Measurements from ENCODE around the gene PTH2. TPM values are rescaled to one million over a fixed set of nuclear protein-coding genes. Genes with fewer than 3 reads are reported as not detected.
"Not testable (repeated sequence)": the region's sequence is repeated elsewhere in the genome, so short reads cannot be mapped to it uniquely, and the experiment has no call there.

The PTH2 gene, protein sequence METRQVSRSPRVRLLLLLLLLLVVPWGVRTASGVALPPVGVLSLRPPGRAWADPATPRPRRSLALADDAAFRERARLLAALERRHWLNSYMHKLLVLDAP
- 1 to 10 TPM in 1 of 8 experiments, not detected in 7; 1.2 TPM for total RNA-seq

DNA sequence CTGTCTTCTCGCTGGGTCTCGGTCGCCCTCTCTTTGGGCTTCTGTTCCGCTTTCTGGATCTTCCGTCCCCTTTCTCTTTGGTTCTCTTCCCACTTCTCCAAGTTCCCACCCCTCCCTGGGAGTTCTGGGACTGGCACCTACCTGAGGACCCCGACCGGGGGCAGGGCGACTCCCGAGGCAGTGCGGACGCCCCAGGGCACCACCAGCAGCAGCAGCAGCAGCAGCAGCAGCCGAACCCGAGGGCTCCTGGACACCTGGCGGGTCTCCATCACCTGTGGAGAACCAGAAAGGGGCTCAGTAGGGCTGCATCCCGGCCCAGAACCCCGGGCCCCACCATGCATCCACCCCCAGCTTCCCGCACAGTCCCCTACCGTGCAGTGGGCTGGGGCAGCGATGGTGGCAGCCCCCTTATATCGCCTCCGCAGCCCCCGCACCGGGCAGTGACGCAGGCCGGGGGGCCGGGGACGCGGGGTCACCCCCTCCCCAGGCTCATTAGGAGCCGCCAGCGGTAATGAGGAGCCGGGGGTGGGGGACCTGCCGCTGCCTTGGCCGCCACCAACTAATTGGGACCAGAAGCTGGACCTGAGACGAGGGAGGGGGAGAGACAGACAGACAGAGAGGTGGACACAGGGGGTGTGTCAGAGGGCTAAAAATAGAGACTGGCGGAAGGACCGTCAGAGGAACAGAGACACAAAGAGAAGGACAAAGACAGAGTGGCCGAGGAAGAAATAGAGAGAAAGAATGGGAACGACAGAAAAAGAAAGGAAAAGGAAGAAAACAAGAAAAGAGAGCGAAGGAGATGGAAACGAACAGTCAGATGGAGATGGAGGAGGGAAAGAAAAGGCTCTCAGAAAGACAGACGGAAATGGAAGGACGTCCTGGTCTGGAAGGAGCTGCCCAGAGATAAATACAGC, at the start of gene PTH2:
TSS of gene PTH2 (minus strand) at position 371 of the 914 bp plus-strand sequence. CDS start at position 269, 102 bp downstream.
- no peak for ATAC-seq (replicated peaks in 6 of 8)
- WGBS, 10 experiments = 0 to 22% (median 5%) methylated on average over 1 to 14 of the region's 42 CpGs
- H3K4me3 ChIP-seq = peak within 1 kb of the TSS in 4 of 5 donors; percentile 9 to 19 (median 10)
- no peak within 1 kb of the TSS for H3K27ac ChIP-seq
- H3K4me1 ChIP-seq (replicated peaks in 1 of 2) = peaks cover 15 to 36% of the 10 kb centered on the region in 2 donors
- in situ Hi-C loops (cut with MboI; ENCODE audit: low pct_unique_long_range_greater_than_20kb in 2 of 9, low sequenced_read_pairs in 9 of 9, unreplicated experiment in 9 of 9) = no loop called here

DNA sequence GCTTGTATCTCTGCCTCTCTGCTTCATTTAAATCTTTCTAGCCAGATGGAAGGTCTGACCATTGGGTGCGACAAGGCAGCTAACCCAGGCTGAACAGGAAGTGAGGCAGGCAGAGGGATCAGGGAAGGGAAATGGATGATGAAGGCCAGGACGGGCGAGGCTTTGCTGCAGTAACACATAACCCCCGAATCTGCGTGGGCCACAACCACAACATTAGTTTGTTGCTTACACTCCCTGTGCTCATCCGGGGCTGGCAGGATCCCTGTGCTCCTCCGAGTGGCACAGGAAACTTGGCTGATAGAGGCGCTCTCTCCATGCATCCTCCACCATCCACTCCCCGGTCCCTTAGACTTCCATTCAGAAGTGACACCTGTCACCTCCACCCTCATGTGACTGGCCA, 49.7 kb upstream of the PTH2 start:
- WGBS, 10 experiments = 10 to 100% (median 64%) methylated on average over 1 to 7 of the region's 9 CpGs; no CpG with 5 or more reads in 2 of the 10 experiments
- no peak for ATAC-seq (replicated peaks in 6 of 8)
- H3K4me3 ChIP-seq = no peak overlapping the region
- H3K27ac ChIP-seq = no peak overlapping the region
- in situ Hi-C loops (cut with MboI; ENCODE audit: low pct_unique_long_range_greater_than_20kb in 2 of 9, low sequenced_read_pairs in 9 of 9, unreplicated experiment in 9 of 9) = no loop called here
- no peaks in the 10 kb centered on the region for H3K4me1 ChIP-seq (replicated peaks in 1 of 2)

DNA sequence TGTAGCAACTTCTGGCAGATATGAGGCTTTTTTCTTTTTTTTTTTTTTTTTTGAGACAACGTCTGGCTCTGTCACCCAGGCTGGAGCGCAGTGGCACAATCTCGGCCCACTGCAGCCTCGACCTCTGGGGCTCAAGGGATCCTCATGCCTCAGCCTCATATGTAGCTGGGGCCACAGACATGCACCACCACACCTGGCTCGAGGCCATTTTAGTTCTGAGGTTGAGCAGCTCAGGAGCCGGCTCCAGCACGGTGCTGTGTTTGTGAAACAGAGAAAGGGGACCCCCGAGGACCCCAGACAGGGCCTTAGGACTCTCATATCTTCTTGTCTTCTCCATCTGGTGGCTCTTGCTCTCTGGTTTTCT, 47.4 kb upstream of the PTH2 start:
- in situ Hi-C loops (cut with MboI; ENCODE audit: low pct_unique_long_range_greater_than_20kb in 2 of 9, low sequenced_read_pairs in 9 of 9, unreplicated experiment in 9 of 9) = no loop called here
- Histone ChIP-seq H3K4me1 (replicated peaks in 1 of 2) (no peaks in the 10 kb centered on the region), H3K4me3 (no peak overlapping the region), H3K27ac (no peak overlapping the region)
- ATAC-seq (replicated peaks in 6 of 8) = no peak
- 69 to 100% (median 92%) methylated on average over 2 to 6 of the region's 8 CpGs; no CpG with 5 or more reads in 6 of the 10 experiments for WGBS, 10 experiments

GRCh38 chr19:49469828-49470614, 46.8 kb upstream of the PTH2 start:
- no peak for ATAC-seq (replicated peaks in 6 of 8)
- WGBS, 10 experiments = 50 to 92% (median 81%) methylated on average over 1 to 11 of the region's 25 CpGs; no CpG with 5 or more reads in 3 of the 10 experiments
- Histone ChIP-seq H3K27ac (no peak overlapping the region), H3K4me3 (no peak overlapping the region), H3K4me1 (replicated peaks in 1 of 2) (no peaks in the 10 kb centered on the region)
- in situ Hi-C loops (cut with MboI; ENCODE audit: low pct_unique_long_range_greater_than_20kb in 2 of 9, low sequenced_read_pairs in 9 of 9, unreplicated experiment in 9 of 9) = no loop called here

DNA sequence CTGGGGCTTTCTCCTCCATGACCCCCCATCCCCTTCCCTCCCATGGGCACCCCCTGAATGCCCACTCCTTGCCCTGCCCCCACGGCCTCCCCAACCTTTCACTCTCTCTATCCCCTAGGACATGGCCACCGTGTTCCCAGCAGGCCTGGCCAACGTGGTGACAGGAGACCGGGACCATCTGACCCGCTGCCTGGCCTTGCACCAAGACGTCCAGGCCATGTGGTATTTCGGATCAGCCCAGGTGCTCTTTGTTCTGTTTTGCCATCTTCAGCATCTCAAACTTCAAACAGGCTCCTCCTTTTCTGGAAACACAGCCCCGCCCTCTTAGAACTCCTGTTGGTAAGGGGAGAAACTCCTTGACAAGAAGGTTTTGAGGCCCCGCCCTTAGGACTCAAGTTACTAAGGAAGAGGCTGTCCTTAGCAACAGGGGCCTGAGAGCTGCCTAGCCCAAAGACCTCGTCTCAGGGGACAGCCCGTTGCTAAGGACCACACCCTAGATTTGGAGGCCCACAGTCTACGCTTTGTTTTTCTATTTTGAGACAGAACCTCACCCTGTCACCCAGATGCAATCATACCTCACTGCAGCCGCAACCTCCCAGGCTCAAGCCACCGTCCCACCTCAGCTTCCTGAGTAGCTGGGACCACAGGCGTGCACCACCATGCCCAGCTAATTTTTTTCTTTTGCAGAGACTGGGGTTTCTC, 45.7 kb upstream of the PTH2 start:
- Histone ChIP-seq H3K4me3 (no peak overlapping the region), H3K4me1 (replicated peaks in 1 of 2) (no peaks in the 10 kb centered on the region), H3K27ac (no peak overlapping the region)
- 3 to 100% (median 75%) methylated on average over 2 to 7 of the region's 15 CpGs; no CpG with 5 or more reads in 3 of the 10 experiments for WGBS, 10 experiments
- ATAC-seq (replicated peaks in 6 of 8) = peak in 7 of 8 experiments; percentile 10 to 95 (median 28)
- in situ Hi-C loops (cut with MboI; ENCODE audit: low pct_unique_long_range_greater_than_20kb in 2 of 9, low sequenced_read_pairs in 9 of 9, unreplicated experiment in 9 of 9) = no loop called here

- 74 to 100% (median 84%) methylated on average over 1 to 3 of the region's 19 CpGs; no CpG with 5 or more reads in 6 of the 10 experiments for WGBS, 10 experiments
- no peaks in the 10 kb centered on the region for H3K4me1 ChIP-seq (replicated peaks in 1 of 2)
- H3K4me3 ChIP-seq = no peak overlapping the region
- no peak overlapping the region for H3K27ac ChIP-seq
- in situ Hi-C loops (cut with MboI; ENCODE audit: low pct_unique_long_range_greater_than_20kb in 2 of 9, low sequenced_read_pairs in 9 of 9, unreplicated experiment in 9 of 9) = no loop called here
- peak in 2 of 8 experiments; percentile 3 to 5 for ATAC-seq (replicated peaks in 6 of 8)
Measured at GRCh38 chr19:49468199-49468598, 45.0 kb upstream of the PTH2 start.

DNA sequence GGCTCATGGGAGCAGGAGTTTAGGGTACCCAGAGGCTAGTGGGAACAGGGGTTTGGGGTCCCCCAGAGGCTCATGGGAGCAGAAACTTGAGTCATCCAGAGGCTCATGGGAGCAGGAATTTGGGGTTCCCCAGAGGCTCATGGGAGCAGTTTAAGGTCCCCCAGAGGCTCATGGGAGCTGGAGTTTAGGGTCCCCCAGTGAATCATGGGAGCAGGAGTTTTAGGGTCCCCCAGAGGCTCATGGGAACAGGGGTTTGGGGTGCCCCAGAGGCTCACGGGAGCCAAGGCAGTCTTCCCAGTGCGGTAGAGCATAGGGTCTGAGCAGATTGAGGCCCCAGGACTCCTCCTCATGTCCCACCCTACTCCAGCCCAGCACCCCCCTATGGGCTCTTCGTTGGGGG, 42.1 kb upstream of the PTH2 start:
- Histone ChIP-seq H3K27ac (no peak overlapping the region), H3K4me1 (replicated peaks in 1 of 2) (no peaks in the 10 kb centered on the region), H3K4me3 (no peak overlapping the region)
- 82 to 100% (median 100%) methylated on average over 1 to 2 of the region's 3 CpGs; no CpG with 5 or more reads in 5 of the 10 experiments for WGBS, 10 experiments
- peak in 2 of 8 experiments; percentile 6 for ATAC-seq (replicated peaks in 6 of 8)
- in situ Hi-C loops (cut with MboI; ENCODE audit: low pct_unique_long_range_greater_than_20kb in 2 of 9, low sequenced_read_pairs in 9 of 9, unreplicated experiment in 9 of 9) = no loop called here

DNA sequence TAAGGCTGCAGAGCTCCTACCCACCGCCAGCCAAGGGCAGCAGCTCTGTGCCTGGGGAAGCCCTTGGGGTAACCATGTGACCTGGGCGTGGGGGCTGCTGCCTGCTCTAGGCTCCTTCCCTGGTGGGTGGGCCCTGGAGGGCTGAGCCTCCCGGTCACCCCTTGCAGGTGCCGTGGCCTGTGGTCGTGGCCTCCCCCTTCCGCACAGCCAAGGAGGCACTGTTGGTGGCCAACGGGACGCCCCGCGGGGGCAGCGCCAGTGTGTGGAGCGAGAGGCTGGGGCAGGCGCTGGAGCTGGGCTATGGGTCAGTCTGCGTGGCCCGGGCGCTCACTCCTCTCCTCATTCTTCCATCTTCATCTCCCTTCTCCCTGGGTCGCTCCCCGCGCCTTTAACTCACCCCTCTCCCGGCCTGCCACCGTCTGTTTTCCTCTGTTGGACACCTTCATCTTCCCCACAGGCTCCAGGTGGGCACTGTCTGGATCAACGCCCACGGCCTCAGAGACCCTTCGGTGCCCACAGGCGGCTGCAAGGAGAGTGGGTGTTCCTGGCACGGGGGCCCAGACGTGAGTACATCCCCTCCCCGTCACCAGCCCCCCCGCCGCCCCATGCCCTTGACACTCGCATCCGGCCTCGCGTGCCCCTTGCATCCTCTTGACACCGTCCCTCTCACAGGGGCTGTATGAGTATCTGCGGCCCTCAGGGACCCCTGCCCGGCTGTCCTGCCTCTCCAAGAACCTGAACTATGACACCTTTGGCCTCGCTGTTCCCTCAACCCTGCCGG, 40.9 kb upstream of the PTH2 start:
- WGBS, 10 experiments = 60 to 93% methylated on average over 1 to 3 of the region's 39 CpGs; no CpG with 5 or more reads in 8 of the 10 experiments
- peak in 4 of 8 experiments; percentile 6 to 22 (median 15) for ATAC-seq (replicated peaks in 6 of 8)
- Histone ChIP-seq H3K27ac (no peak overlapping the region), H3K4me1 (replicated peaks in 1 of 2) (no peaks in the 10 kb centered on the region), H3K4me3 (no peak overlapping the region)
- in situ Hi-C loops (cut with MboI; ENCODE audit: low pct_unique_long_range_greater_than_20kb in 2 of 9, low sequenced_read_pairs in 9 of 9, unreplicated experiment in 9 of 9) = no loop called here

DNA sequence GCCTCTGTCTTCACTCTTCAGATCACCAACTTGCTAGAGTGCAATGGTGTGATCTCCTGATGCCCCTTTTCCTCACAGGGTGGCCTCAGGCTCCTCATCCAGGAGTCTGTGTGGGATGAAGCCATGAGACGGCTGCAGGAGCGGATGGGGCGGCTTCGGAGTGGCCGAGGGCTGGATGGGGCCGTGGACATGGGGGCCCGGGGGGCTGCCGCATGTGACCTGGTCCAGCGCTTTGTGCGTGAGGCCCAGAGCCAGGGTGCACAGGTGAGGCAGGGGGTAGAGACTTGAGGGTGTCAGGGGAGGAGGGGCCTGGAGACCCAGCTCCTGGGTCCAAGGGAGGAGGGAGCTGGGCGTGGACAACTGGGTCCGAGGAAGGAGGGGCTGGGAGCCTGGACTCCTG, 39.3 kb upstream of the PTH2 start:
- no peaks in the 10 kb centered on the region for H3K4me1 ChIP-seq (replicated peaks in 1 of 2)
- in situ Hi-C loops (cut with MboI; ENCODE audit: low pct_unique_long_range_greater_than_20kb in 2 of 9, low sequenced_read_pairs in 9 of 9, unreplicated experiment in 9 of 9) = no loop called here
- no peak overlapping the region for H3K27ac ChIP-seq
- no peak for ATAC-seq (replicated peaks in 6 of 8)
- H3K4me3 ChIP-seq = no peak overlapping the region
- WGBS, 10 experiments = no CpG with 5 or more reads among the region's 12 CpGs

DNA sequence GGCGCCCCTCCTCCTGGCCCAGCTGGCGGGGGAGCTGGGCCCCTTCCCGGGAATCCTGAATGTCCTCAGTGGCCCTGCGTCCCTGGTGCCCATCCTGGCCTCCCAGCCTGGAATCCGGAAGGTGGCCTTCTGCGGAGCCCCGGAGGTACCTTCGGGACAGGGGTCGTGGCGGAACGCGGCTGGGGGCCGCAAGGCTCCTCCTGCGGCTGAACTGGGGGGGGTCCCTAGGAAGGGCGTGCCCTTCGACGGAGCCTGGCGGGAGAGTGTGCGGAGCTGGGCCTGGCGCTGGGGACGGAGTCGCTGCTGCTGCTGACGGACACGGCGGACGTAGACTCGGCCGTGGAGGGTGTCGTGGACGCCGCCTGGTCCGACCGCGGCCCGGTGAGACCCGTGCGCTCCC, 38.4 kb upstream of the PTH2 start:
- ATAC-seq (replicated peaks in 6 of 8) = peak in 1 of 8 experiments; percentile 13

GRCh38 chr19:49461130-49461529, 37.9 kb upstream of the PTH2 start:
- WGBS, 10 experiments = no CpG with 5 or more reads among the region's 1 CpG
- in situ Hi-C loops (cut with MboI; ENCODE audit: low pct_unique_long_range_greater_than_20kb in 2 of 9, low sequenced_read_pairs in 9 of 9, unreplicated experiment in 9 of 9); H3K27ac ChIP-seq; ATAC-seq (replicated peaks in 6 of 8); H3K4me1 ChIP-seq (replicated peaks in 1 of 2); H3K4me3 ChIP-seq: not testable (repeated sequence)

More for the DNA sequence above, 38.4 kb upstream of the PTH2 start:
- in situ Hi-C loops (cut with MboI; ENCODE audit: low pct_unique_long_range_greater_than_20kb in 2 of 9, low sequenced_read_pairs in 9 of 9, unreplicated experiment in 9 of 9) = no loop called here
- Histone ChIP-seq H3K4me3 (no peak overlapping the region), H3K27ac (no peak overlapping the region), H3K4me1 (replicated peaks in 1 of 2) (no peaks in the 10 kb centered on the region)
- 100% methylated on average over 2 of the region's 37 CpGs; no CpG with 5 or more reads in 9 of the 10 experiments for WGBS, 10 experiments

GRCh38 chr19:49459388-49459787, 36.1 kb upstream of the PTH2 start:
- H3K27ac ChIP-seq = no peak overlapping the region
- peaks cover 0 to under 1% of the 10 kb centered on the region in 2 donors for H3K4me1 ChIP-seq (replicated peaks in 1 of 2)
- 80 to 100% (median 87%) methylated on average over 1 to 4 of the region's 12 CpGs; no CpG with 5 or more reads in 1 of the 10 experiments for WGBS, 10 experiments
- ATAC-seq (replicated peaks in 6 of 8) = peak in 1 of 8 experiments; percentile 3
- H3K4me3 ChIP-seq = no peak overlapping the region
- in situ Hi-C loops (cut with MboI; ENCODE audit: low pct_unique_long_range_greater_than_20kb in 2 of 9, low sequenced_read_pairs in 9 of 9, unreplicated experiment in 9 of 9) = no loop called here

Data from motor neuron (in vitro differentiated cells).